Naive B cell (primary cell): ENCODE data around the gene UQCRQ. TPM values are rescaled to one million over a fixed set of nuclear protein-coding genes. Genes with fewer than 3 reads are reported as not detected.

Experiments used
- ATAC-seq, 2 donors: fragments of 150-1000 bp; cut with Tn5 transposase; 2 replicates each; pipeline ENCODE4 v1.10.0; 2021; ENCODE audit warnings: low read depth in 2 of 2, mild to moderate bottlenecking in 2 of 2, moderate library complexity in 2 of 2
- DNase-seq: peaks from one replicate; pipeline ENCODE4 v3.0.0; 2022
- H3K27ac Mint-ChIP-seq, 6 donors: one replicate each; pipeline ENCODE4 v1.8.0; 2020 to 2022; ENCODE audit warnings: mild to moderate bottlenecking in 6 of 6, mixed read lengths in 6 of 6, moderate library complexity in 5 of 6, inconsistent platforms in 2 of 6
- H3K27me3 Mint-ChIP-seq, 3 donors: one replicate each; pipeline ENCODE4 v1.8.0; 2021 to 2022; ENCODE audit warnings: mixed read lengths in 3 of 3, mild to moderate bottlenecking in 1 of 3
- H3K36me3 Mint-ChIP-seq, 2 donors: one replicate each; pipeline ENCODE4 v1.8.0; 2020 to 2022; ENCODE audit warnings: mixed read lengths in 2 of 2, inconsistent platforms in 1 of 2, mild to moderate bottlenecking in 1 of 2
- H3K4me1 Mint-ChIP-seq, 3 donors: one replicate each; pipeline ENCODE4 v1.8.0; 2020 to 2022; ENCODE audit warnings: mixed read lengths in 3 of 3, inconsistent platforms in 1 of 3, mild to moderate bottlenecking in 1 of 3, moderate library complexity in 1 of 3
- H3K4me3 Mint-ChIP-seq, 8 donors: one replicate each; pipeline ENCODE4 v1.8.0; 2020 to 2022; ENCODE audit warnings: mild to moderate bottlenecking in 8 of 8, mixed read lengths in 8 of 8, moderate library complexity in 8 of 8, inconsistent platforms in 2 of 8
- H3K9me3 Mint-ChIP-seq, 7 donors: one replicate each; pipeline ENCODE4 v1.8.0; 2020 to 2022; ENCODE audit warnings: mixed read lengths in 7 of 7, mild to moderate bottlenecking in 5 of 7, inconsistent platforms in 2 of 7, moderate library complexity in 1 of 7
- polyA plus RNA-seq, 6 donors: library from polyadenylated mRNA; unstranded; fragments of 300-500 nt; fragmentation: Illumina TruSeq; gene quantifications; one replicate each; pipeline ENCODE4 v1.2.3, GENCODE V29; 2021; ENCODE audit warnings: low read depth in 6 of 6

Gene UQCRQ
- polyA plus RNA-seq, 6 donors from 2014 or later, result 413 to 500 (median 433) TPM

GRCh38 chr5:132865668-132866341, 637 bp upstream of the UQCRQ start:
- DNase-seq, result no peak
- Mint-ChIP-seq H3K27ac (peak overlapping the region; percentile 97 to 100 (median 100)), H3K27me3 (no peaks in the 10 kb centered on the region), H3K4me3 (peak overlapping the region; percentile 96 to 100 (median 99)), H3K36me3 (no peaks in the 10 kb centered on the region), H3K4me1 (peaks cover 22 to 32% (median 25%) of the 10 kb centered on the region in 3 donors), H3K9me3 (no peaks in the 10 kb centered on the region)
- ATAC-seq, result peak; percentile 8 to 10

GRCh38 chr5:132867046-132867451, 607 bp downstream of the UQCRQ start:
- ATAC-seq, result no peak

GRCh38 chr5:132868754-132869153, 2.3 kb downstream of the UQCRQ start:
- ATAC-seq (no peak), DNase-seq (no peak)
- Mint-ChIP-seq H3K27ac (peak overlapping the region in 4 of 6 donors; percentile 59 to 89 (median 86)), H3K36me3 (no peaks in the 10 kb centered on the region), H3K4me3 (peak overlapping the region in 3 of 8 donors; percentile 63 to 100 (median 98)), H3K4me1 (peaks cover 22 to 32% (median 25%) of the 10 kb centered on the region in 3 donors), H3K27me3 (no peaks in the 10 kb centered on the region), H3K9me3 (no peaks in the 10 kb centered on the region)

More at GRCh38 chr5:132867046-132867451, 607 bp downstream of the UQCRQ start:
- Mint-ChIP-seq H3K27me3 (no peaks in the 10 kb centered on the region), H3K4me1 (peaks cover 22 to 32% (median 25%) of the 10 kb centered on the region in 3 donors), H3K4me3 (peak overlapping the region; percentile 96 to 100 (median 99)), H3K36me3 (no peaks in the 10 kb centered on the region), H3K27ac (peak overlapping the region; percentile 97 to 100 (median 100)), H3K9me3 (no peaks in the 10 kb centered on the region)
- DNase-seq, result no peak

GRCh38 chr5:132870801-132871200, 4.4 kb downstream of the UQCRQ start:
- no peak for ATAC-seq
- no peak for DNase-seq
- H3K4me1 Mint-ChIP-seq, result peaks cover 16 to 31% (median 20%) of the 10 kb centered on the region in 3 donors
- H3K27me3 Mint-ChIP-seq, result no peaks in the 10 kb centered on the region
- H3K36me3 Mint-ChIP-seq, result peaks cover 0 to 5% of the 10 kb centered on the region in 2 donors
- peak overlapping the region in 2 of 6 donors; percentile 29 to 68 for H3K27ac Mint-ChIP-seq
- H3K9me3 Mint-ChIP-seq, result no peaks in the 10 kb centered on the region
- peak overlapping the region in 1 of 8 donors; percentile 61 for H3K4me3 Mint-ChIP-seq

GRCh38 chr5:132871459-132872284, 5.2 kb downstream of the UQCRQ start:
- ATAC-seq (no peak), DNase-seq (no peak)
- Mint-ChIP-seq H3K4me1 (peaks cover 7 to 22% (median 13%) of the 10 kb centered on the region in 3 donors), H3K36me3 (peaks cover 0 to 5% of the 10 kb centered on the region in 2 donors), H3K9me3 (no peaks in the 10 kb centered on the region), H3K27ac (peak overlapping the region in 1 of 6 donors; percentile 45), H3K27me3 (no peaks in the 10 kb centered on the region), H3K4me3 (no peak overlapping the region)

GRCh38 chr5:132872788-132873118, 6.3 kb downstream of the UQCRQ start:
- Mint-ChIP-seq H3K36me3 (peaks cover 0 to 5% of the 10 kb centered on the region in 2 donors), H3K27me3 (no peaks in the 10 kb centered on the region), H3K4me3 (no peak overlapping the region), H3K27ac (peak overlapping the region in 5 of 6 donors; percentile 3 to 92 (median 64)), H3K9me3 (no peaks in the 10 kb centered on the region), H3K4me1 (peaks cover 0 to 13% (median 8%) of the 10 kb centered on the region in 3 donors)
- ATAC-seq (no peak), DNase-seq (no peak)

- Mint-ChIP-seq H3K27me3 (no peaks in the 10 kb centered on the region), H3K4me3 (no peak within 1 kb of the TSS), H3K36me3 (peaks cover 0 to 8% of the 10 kb centered on the region in 2 donors), H3K9me3 (no peaks in the 10 kb centered on the region), H3K4me1 (peaks cover 0 to 7% (median 5%) of the 10 kb centered on the region in 3 donors), H3K27ac (peak within 1 kb of the TSS; percentile 3 to 92 (median 64))
- ATAC-seq (no peak), DNase-seq (no peak)
Measured at GRCh38 chr5:132873119-132873929, 6.9 kb downstream of the UQCRQ start, which contains the start of gene LEAP2. TSS of gene LEAP2 (plus strand) at chr5:132873668. CDS start at chr5:132873695, 27 bp downstream.

- peaks cover 0 to 5% (median 2%) of the 10 kb centered on the region in 3 donors for H3K4me1 Mint-ChIP-seq
- no peaks in the 10 kb centered on the region for H3K27me3 Mint-ChIP-seq
- peak overlapping the region in 4 of 6 donors; percentile 7 to 92 (median 51) for H3K27ac Mint-ChIP-seq
- H3K36me3 Mint-ChIP-seq, result peaks cover 0 to 12% of the 10 kb centered on the region in 2 donors
- no peak overlapping the region for H3K4me3 Mint-ChIP-seq
- DNase-seq (no peak), ATAC-seq (no peak)
- H3K9me3 Mint-ChIP-seq, result no peaks in the 10 kb centered on the region
Measured at GRCh38 chr5:132873930-132874271, 7.5 kb downstream of the UQCRQ start.

GRCh38 chr5:132876020-132876759, 9.7 kb downstream of the UQCRQ start:
- Mint-ChIP-seq H3K9me3 (no peaks in the 10 kb centered on the region), H3K4me3 (no peak overlapping the region), H3K27me3 (no peaks in the 10 kb centered on the region), H3K36me3 (peaks cover 0 to 12% of the 10 kb centered on the region in 2 donors), H3K27ac (peak overlapping the region in 1 of 6 donors; percentile 27), H3K4me1 (no peaks in the 10 kb centered on the region)
- DNase-seq (no peak), ATAC-seq (no peak)

- ATAC-seq (no peak), DNase-seq (no peak)
- Mint-ChIP-seq H3K27me3 (no peaks in the 10 kb centered on the region), H3K9me3 (no peaks in the 10 kb centered on the region), H3K27ac (no peak overlapping the region), H3K4me3 (no peak overlapping the region), H3K4me1 (no peaks in the 10 kb centered on the region), H3K36me3 (peaks cover under 1 to 12% of the 10 kb centered on the region in 2 donors)
Measured at GRCh38 chr5:132877466-132877865, 11.0 kb downstream of the UQCRQ start.

- no peak overlapping the region for H3K4me3 Mint-ChIP-seq
- no peak for DNase-seq
- H3K4me1 Mint-ChIP-seq, result no peaks in the 10 kb centered on the region
- H3K27me3 Mint-ChIP-seq, result no peaks in the 10 kb centered on the region
- peaks cover 5 to 12% of the 10 kb centered on the region in 2 donors for H3K36me3 Mint-ChIP-seq
- H3K9me3 Mint-ChIP-seq, result no peaks in the 10 kb centered on the region
- H3K27ac Mint-ChIP-seq, result peak overlapping the region in 2 of 6 donors; percentile 28 to 54
- no peak for ATAC-seq
Measured at GRCh38 chr5:132877938-132878337, 11.5 kb downstream of the UQCRQ start.

- Mint-ChIP-seq H3K4me3 (peak overlapping the region in 1 of 8 donors; percentile 59), H3K27me3 (no peaks in the 10 kb centered on the region), H3K9me3 (no peaks in the 10 kb centered on the region), H3K36me3 (peaks cover 24 to 27% of the 10 kb centered on the region in 2 donors), H3K27ac (peak overlapping the region in 2 of 6 donors; percentile 34 to 56), H3K4me1 (peaks cover 0 to 3% (median 0%) of the 10 kb centered on the region in 3 donors)
- DNase-seq (peak; percentile 35), ATAC-seq (peak; percentile 71 to 73)
Measured at GRCh38 chr5:132883261-132883834, 16.9 kb downstream of the UQCRQ start.
